ENCODE data around the gene MAPK13. TPM values are rescaled to one million over a fixed set of nuclear protein-coding genes. Genes with fewer than 3 reads are reported as not detected.
"Not testable (repeated sequence)": the region's sequence is repeated elsewhere in the genome, so short reads cannot be mapped to it uniquely, and the experiment has no call there.

The MAPK13 gene
- total RNA-seq, 1 donor from 2014 or later = 5.8 TPM

DNA sequence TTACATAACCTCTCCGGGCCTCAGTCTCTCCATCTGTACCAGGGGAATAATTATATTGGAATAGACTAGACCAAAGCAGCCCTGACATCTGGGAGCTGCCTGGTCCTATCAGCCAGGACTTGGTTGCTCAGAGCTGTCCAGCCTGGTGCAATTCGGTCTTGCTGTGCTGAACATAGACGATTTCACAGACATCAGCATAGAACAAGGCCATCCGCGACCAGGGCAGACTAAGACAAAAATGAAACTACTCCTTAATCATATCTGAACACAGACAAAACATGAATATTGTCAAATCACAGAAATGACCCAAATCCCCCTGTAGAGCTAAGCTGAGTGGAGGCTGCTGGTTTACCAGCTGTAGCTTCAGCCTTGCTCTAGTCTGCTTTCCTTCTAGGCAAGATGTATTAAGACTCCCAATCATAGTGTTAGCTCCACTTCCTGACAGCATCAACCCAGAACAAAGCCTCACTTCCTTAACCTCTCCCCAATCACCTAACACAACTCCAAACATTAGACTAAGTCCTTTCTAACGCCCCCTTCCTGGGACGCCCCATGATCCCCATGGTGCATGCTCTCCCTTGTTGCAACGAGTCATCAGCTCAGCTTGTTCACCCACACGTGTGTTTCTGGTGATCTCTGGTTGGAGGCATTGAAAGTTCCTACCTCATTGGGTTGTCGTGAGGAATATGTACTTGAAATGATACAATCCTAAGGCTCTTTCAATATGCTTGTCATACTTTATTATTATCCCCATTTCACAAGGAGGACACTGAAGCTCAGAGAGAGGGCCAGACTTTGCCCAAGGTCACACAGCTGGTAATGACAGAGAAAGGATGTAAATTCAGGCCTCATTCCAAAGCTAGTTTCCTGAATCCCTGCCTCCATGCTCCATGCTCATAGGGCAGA lies 3.5 kb upstream of the MAPK13 start:
- DNase-seq (ENCODE audit: extremely low read depth, low read depth, low spot score) = no peak

DNA sequence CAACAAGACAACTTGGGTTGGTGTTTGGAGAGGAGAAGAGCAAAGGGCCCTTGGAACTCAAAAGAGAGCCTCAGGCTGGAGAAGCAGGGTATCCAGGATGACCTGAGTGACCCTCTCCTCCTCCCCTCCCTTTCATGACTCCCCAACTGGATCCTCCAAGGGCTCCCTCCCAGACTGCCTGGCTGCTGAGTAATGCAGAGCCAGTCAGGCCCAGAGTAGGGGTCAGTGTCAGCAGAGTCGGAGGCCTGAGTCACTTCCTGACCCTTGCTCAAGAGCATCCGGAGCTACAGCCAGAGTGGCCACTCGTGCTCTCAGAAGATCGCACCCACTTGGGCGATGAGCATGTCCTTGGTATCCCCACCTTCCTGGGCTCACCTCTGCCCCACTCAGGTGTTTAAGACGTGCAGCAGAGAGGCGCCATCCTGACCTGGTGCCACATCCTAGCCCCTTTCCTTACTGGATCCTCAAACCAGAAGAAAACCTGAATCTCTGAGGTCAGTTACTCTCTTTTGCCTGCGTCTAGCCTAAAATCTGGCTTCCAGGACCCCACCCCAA lies 2.8 kb upstream of the MAPK13 start:
- DNase-seq (ENCODE audit: extremely low read depth, low read depth, low spot score) = peak; percentile 75

DNA sequence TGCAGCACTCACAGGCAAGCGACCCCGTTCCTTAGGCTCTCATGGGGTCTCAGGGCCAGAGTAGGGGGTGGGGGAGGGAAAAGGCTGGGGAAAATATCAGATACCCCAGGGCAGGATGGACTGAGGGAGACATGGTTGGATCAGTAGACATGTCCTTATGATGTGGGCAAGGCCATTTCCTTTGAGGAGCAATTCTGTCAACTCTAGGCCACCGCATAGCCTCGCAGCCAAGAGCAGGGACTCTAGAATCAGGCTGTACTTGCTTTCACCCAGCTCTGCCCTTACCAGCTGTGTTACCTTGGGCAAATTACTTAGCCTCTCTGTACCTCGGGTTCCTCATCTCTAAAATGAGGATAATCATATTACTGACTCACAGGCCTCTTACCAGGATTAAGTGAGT lies 2.2 kb upstream of the MAPK13 start:
- DNase-seq (ENCODE audit: extremely low read depth, low read depth, low spot score) = no peak

DNA sequence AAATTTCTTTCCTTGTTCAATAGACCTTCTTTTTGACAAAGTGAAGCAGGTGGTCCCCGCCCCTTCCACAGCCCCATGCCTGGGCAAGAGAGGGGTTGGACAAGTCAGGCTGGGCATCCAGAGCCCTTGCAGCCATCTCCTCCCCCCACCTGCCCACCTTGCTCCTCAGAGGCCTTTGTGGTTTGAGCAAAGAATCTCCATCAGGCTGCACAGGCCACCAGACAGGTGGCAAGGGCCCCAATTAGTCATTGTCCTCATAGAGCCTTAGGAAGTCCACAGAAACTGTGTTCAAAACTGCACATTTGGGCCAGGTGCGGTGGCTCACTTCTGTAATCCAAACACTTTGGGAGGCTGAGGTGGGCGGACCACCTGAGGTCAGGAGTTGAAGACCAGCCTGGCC lies 1.5 kb upstream of the MAPK13 start:
- DNase-seq (ENCODE audit: extremely low read depth, low read depth, low spot score) = no peak

DNA sequence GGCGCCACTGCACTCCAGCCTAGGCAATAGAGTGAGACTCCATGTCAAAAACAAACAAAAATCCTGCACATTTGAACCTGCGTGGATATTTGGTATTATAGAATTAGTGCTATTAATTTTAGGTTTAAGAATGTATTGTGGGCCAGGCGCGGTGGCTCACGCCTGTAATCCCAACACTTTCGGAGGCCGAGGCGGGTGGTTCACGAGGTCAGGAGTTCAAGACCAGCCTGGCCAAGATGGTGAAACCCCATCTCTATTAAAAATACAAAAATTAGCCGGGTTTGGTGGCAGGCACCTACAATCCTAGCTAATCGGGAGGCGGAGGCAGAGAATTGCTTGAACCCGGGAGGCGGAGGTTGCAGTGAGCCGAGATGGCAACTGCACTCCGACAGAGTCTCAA lies 979 bp upstream of the MAPK13 start:
- DNase-seq (ENCODE audit: extremely low read depth, low read depth, low spot score) = not testable (repeated sequence)

DNA sequence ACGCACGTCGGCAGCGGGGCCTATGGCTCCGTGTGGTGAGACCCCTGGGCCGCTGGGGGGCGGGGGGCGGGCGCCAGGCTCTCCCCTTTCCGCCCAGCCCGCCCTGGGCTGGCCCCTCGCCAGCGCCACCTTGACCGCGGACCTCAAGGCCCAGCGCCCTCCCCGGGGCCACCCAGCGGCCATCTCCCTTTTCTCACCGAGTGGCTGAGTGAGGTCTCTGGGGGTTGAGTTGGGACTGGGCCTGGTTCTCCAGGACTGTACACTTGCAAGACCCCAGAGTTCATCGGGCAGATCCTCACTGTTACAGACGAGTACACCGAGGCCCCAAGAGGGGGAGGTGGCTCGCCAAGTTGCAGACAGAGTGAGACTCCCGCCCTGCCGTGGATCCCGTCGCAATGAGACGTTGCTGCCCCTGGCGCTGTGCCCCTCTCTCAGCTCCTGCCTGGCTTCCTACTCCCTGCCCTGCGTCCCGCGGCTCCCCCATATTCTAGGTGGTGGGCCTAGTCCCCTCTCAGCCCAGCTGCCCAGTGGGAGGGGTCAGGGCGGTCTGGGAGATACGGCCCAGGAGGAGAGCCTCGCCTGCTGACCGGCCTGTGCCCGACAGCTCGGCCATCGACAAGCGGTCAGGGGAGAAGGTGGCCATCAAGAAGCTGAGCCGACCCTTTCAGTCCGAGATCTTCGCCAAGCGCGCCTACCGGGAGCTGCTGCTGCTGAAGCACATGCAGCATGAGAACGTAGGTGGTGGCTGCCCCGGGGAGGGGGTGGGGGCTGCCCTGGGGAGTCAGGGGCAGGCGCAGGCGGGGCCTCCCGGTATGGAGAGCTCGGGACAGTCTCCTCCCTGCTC lies 576 bp downstream of the MAPK13 start:
- no peak for DNase-seq (ENCODE audit: extremely low read depth, low read depth, low spot score)

DNA sequence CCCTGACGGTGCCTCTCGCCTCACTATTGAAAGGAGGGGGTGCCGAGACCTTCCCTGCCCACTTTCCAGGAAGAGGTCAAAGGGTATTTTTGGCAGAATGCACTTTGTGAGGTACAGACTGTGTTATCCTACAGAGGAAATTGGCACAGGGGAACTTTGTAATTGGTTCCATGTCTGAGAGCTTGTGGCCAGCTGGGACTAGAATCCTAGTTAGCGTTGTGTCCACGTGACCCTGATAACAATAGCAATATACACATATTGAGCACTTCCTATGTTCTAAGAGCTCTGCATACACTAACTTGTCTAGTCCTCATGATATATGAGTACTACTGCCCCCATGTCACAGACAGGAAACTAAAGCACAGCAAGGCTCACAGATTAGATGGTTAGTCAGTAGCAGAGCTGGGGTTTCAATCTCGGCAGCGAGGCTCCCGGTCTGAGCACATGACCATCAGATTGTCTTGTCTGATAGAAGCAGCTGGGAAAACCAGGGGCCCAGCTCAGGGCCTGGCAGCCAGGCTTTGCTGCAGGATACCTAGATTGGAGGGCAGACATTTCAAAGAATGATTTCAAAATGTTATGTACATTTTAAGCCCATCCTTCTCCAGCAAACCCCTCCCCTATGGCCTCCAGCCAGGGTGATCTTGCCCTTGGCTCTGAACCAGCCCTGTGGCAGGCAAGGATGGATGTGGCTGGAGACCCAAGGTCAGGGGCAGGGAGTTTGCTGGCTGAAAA lies 1.4 kb downstream of the MAPK13 start:
- DNase-seq (ENCODE audit: extremely low read depth, low read depth, low spot score) = peak; percentile 94

DNA sequence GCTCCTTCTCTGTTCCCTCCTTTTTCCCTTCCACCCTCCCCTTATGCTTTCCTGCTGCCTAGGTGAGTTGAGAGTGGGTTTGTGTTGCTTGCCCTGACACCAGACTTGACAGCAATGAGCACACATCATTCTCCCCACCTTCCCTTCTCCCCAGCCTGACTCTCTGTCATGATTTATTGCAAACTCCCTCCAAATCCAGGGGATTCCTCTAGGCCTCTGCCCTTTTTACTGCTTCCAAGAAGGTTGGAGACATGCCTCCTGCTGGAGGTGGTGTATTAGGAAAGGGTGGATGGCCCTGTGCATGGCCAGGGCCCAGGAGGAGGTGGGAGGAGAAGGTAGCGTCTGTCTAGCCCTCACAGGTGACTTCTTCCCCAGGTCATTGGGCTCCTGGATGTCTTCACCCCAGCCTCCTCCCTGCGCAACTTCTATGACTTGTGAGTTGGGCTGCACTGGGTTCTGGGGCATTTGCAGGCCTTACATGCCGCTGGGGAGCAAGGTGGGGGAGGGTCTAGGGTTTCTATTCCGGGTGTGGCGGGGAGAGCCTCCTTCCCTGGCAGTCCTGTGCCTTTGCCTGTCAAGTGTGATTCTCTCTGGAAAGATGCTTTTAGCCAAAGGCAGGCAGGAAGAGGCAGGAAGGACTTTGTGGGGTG lies 2.1 kb downstream of the MAPK13 start:
- no peak for DNase-seq (ENCODE audit: extremely low read depth, low read depth, low spot score)

DNA sequence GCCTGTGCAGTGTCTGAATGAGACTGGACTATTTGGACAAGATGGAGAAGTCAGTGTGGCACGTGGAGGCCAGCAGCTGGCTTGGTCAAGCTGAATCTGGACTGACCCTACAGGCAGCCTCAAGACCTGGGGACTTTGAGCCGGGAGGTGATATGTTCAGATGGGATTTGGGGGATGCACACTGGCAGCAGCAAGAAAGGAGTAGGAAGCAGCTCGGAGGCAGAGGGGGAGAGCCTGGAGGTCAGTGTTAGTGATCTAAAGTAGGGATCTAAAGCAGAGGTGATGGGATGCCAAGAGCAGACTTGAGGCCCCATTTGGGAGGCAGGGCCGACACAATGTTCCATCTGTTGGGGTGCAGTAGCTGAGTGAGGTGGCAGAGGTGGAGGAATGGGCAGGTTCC lies 2.8 kb downstream of the MAPK13 start:
- no peak for DNase-seq (ENCODE audit: extremely low read depth, low read depth, low spot score)

DNA sequence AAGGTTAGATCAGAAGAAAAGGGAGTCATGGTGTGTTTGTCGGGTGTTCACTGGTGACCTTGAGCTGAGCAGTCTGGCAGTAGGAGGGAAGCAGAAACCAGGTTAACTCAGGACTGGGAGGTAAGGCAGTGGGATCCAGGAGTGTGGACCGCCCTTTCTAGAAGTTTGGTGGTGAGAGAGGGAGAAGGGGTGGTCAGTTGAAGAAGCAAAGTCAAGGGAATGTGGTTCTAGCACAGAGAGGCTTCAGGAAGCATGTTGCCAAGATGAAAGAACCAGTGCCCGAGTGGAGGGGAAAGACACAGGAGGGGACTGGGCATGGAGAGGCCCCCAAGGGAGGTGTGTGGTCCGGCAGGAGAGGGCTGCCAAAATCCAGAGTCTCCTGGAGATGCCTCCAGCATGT lies 3.6 kb downstream of the MAPK13 start:
- DNase-seq (ENCODE audit: extremely low read depth, low read depth, low spot score) = no peak

DNA sequence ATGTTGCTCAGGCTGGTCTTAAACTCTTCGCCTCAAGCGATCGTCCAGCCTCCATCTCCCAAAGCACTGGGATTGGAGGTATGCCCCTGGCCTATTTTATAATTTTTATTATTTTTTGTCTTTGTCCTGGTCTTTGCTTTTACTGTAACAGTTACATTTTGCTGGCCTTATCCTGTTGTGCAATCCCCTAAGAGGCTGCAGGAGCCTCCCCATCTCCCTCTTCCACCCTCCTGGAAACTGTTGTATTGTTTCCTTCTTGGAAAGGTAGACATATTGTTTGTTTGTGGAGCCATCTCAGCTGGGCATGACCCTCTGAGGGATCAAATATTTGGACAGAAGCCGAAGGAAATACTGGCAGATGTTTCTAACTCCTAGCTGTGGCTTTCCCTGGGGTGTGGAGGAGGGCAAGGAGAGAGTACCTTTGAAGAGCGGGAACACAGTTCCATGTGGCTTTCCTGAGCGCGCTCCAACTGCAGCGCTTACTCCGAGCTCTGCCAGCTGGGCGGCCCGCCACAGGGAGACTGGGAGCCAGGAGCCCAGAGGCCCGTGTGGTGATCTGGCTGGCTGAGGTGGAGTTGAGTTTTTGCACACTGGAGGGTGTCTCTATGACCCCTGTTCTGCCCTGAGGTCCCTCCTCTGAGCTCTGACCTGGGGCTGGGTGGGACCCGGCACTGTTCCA lies 4.9 kb downstream of the MAPK13 start:
- DNase-seq (ENCODE audit: extremely low read depth, low read depth, low spot score) = no peak

DNA sequence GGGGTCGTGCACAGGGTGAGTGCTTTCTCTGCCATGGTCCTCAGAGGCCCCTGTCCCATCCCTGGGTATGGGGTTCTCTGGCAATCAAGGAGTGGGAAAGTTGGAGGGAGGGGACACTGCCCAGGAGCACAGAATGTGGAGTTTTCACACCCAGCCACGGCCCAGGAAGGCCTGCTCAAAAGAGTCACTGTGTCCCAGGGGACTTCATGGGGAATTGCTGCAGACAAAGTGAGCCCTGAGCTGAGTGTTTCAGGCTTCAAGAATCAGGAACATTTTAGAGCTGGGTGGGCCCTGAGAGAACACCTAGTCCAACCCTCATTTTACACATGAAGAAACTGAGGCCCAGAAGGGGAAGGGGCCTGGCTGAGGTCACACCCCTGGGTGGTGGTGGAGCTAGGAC lies 5.7 kb downstream of the MAPK13 start:
- no peak for DNase-seq (ENCODE audit: extremely low read depth, low read depth, low spot score)

DNA sequence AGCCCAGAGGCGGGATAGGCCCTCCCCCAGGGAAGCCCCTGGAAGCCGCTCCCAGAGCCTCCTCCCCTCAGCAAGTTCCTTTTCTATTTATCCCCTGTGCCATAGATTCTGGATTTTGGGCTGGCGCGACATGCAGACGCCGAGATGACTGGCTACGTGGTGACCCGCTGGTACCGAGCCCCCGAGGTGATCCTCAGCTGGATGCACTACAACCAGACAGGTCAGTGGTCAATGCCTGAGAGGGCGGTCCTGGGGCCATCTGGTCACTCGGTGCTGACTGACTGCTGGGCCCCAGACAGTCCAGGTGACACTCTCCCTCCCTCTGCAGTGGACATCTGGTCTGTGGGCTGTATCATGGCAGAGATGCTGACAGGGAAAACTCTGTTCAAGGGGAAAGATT lies 6.2 kb downstream of the MAPK13 start:
- no peak for DNase-seq (ENCODE audit: extremely low read depth, low read depth, low spot score)

DNA sequence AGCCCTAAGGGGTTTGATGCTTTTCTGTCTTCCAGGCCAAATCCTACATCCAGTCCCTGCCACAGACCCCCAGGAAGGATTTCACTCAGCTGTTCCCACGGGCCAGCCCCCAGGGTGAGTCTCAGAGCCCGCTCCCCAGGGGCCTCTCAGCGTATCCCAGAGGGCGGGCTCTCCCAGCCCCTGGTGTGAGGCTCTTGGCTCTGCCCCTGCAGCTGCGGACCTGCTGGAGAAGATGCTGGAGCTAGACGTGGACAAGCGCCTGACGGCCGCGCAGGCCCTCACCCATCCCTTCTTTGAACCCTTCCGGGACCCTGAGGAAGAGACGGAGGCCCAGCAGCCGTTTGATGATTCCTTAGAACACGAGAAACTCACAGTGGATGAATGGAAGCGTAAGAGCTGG lies 8.4 kb downstream of the MAPK13 start:
- no peak for DNase-seq (ENCODE audit: extremely low read depth, low read depth, low spot score)

DNA sequence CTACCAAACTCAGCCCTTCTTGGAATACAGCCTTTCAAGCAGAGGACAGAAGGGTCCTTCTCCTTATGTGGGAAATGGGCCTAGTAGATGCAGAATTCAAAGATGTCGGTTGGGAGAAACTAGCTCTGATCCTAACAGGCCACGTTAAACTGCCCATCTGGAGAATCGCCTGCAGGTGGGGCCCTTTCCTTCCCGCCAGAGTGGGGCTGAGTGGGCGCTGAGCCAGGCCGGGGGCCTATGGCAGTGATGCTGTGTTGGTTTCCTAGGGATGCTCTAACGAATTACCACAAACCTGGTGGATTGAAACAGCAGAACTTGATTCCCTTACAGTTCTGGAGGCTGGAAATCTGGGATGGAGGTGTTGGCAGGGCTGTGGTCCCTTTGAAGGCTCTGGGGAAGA lies 9.1 kb downstream of the MAPK13 start:
- no peak for DNase-seq (ENCODE audit: extremely low read depth, low read depth, low spot score)

DNA sequence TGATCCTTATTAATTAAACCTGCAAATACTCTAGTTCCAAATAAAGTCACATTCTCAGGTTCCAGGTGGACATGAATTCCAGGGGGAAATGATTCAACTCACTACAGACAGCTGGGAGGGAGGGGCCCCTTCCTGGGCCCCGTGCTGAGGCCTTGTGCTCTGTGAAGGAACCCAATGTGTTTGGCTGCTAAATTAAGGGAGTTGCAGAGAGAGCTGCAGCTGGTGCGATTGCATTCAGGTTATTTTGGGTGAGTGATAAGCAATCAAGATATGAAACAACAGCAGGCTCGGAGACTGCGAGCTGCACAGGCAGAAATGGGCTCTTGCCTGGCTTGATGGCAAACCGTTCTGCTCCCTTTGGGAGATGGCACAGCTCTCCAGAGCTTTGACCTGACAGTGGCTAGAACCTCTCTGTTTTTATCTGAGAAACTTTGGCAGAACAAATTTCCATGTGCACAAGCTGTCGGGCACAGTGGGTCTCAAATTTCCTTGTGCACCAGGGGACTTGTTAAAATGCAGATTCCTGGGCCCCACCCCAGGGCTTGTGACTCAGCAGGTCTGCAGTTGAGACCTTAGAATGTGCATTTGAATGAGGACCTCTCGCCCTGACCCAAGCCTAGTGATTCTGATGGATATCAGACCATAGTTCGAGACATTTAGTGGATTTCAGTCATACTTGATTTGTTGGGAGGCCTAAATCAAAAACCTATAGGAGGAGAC lies 9.8 kb downstream of the MAPK13 start:
- DNase-seq (ENCODE audit: extremely low read depth, low read depth, low spot score) = no peak

DNA sequence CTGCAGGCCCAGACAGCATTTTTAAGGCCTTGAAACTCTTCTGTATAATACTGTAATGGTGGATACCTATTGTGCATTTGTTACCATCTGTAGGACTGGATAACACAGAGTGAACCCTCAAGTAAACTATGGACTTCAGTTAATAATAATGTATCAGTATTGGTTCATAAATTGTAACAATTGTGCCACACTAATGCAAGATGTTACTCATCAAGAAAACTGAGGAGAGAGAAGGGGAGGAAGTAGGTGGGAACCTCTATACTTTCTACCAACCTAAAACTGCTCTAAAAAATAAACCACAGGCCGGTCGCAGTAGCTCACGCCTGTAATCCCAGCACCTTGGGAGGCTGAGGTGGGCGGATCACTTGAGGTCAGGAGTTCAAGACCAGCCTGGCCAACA lies 10.8 kb downstream of the MAPK13 start:
- no peak for DNase-seq (ENCODE audit: extremely low read depth, low read depth, low spot score)

DNA sequence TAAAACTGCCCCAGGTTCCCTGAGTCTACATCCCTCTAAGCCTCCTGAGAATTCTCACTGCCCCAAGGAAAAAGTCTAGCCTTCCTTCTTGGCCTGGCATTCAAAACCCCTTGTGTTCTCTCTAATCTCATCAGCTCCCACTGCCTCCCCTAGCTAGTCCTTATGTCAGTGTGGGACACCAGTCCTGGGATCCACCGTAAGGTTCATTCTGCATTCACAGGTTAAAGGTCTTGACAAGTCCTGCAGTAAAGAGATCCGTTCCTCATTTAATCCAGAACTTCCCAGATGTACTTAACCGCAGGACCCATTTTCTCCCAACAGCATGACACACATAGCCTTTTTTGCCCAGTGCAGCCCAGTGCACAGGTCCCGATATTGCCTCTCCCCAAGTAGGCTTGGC lies 11.6 kb downstream of the MAPK13 start:
- DNase-seq (ENCODE audit: extremely low read depth, low read depth, low spot score) = no peak
